Skeletal muscle tissue (tissue), 4 donors: ENCODE results near the gene NUP214. TPM values are rescaled to one million over a fixed set of nuclear protein-coding genes. Genes with fewer than 3 reads are reported as not detected.

Experiments
- H3K27ac ChIP-seq: one replicate; pipeline ENCODE4 v1.7.0; 2013; ENCODE audit warnings: mild to moderate bottlenecking, low read depth, low read length, inconsistent platforms
- H3K27me3 ChIP-seq, 3 donors: one replicate each; pipeline ENCODE4 v1.7.0; 2013; ENCODE audit warnings: low read length in 3 of 3; ENCODE audit not compliant: control insufficient read depth in 3 of 3, insufficient read depth in 3 of 3
- H3K36me3 ChIP-seq, 3 donors: one replicate each; pipeline ENCODE4 v1.7.0; 2013; ENCODE audit warnings: low read length in 3 of 3; ENCODE audit not compliant: control insufficient read depth in 3 of 3, insufficient read depth in 3 of 3
- H3K4me1 ChIP-seq, 3 donors: one replicate each; pipeline ENCODE4 v1.7.0; 2013; ENCODE audit warnings: low read length in 3 of 3, mild to moderate bottlenecking in 3 of 3; ENCODE audit not compliant: control insufficient read depth in 3 of 3, insufficient read depth in 3 of 3
- H3K4me3 ChIP-seq, 3 donors: one replicate each; pipeline ENCODE4 v1.7.0; 2013; ENCODE audit warnings: low read length in 3 of 3
- H3K9ac ChIP-seq, 3 donors: one replicate each; pipeline ENCODE4 v1.7.0; 2013; ENCODE audit warnings: low read length in 3 of 3, mild to moderate bottlenecking in 3 of 3, moderate library complexity in 2 of 3, low read depth in 1 of 3
- H3K9me3 ChIP-seq, 3 donors: one replicate each; pipeline ENCODE4 v1.7.0; 2013; ENCODE audit warnings: low read length in 3 of 3; ENCODE audit not compliant: control insufficient read depth in 3 of 3
- total RNA-seq: library from RNA; depleted of rRNA; stranded (reverse); fragments of >200 nt; gene quantifications from one replicate; pipeline ENCODE4 v1.2.3, GENCODE V29; 2014
- donor health status: Osteomylitis.

Gene NUP214
- total RNA-seq, 1 donor from 2014 or later = 20.9 TPM

DNA sequence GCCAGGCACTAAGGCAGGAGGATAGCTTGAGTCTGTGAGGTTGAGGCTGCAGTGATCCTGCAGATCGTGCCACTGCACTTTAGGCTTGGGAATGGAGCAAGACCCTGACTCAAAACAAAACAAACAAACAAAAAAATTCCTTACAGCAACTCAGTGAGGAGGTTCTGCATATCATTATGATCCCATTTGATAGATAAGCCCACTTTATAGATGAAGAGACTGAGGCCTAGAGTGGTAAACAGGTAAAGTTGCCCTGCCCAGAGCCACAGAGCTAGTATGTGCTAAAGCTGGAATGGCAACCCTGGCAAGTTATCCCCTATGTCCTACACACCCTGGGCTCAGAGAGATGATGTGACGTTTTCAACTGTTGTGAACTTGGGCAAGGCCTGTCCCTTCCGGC lies 21.9 kb upstream of the NUP214 start:
- H3K9ac ChIP-seq = no peak overlapping the region
- H3K4me1 ChIP-seq = peaks cover 3 to 24% (median 7%) of the 10 kb centered on the region in 3 donors
- H3K27ac ChIP-seq = no peak overlapping the region

DNA sequence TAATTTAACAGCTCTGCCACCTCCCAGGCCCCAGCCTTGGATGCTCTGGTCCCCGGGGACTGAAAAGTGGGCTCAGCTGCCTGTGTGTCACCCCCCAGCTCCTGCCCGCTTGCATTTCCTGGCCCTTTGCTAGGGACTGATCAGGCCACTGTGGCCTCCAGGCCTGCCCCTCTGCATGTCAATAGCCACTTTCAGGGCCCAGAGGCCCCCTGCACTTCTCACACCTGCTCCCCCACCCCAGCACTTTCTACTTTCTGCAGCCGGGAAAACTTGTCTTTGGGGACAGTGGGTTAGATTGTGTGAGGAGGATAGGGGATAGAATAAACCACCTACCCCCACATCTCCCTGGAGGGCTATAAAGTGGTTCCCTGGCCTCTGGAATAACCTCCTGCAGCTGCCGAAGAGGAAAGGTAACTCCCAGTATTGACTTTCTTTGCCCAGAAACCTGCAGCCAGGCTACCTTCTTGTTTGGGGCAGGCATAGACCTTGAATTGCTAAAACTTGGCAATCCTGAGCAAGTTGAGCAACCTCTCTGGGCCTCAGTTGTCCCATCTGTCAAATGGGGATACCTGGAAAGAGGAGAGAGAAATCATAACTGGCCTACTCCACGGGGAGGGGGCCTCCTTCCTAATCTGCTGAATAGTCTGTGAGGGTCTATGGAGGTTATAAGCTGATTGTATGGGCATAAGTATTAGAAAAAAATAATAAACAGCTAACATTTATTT lies 21.2 kb upstream of the NUP214 start:
- Histone ChIP-seq H3K9me3 (no peaks in the 10 kb centered on the region), H3K36me3 (no peaks in the 10 kb centered on the region), H3K4me1 (peaks cover 3 to 21% (median 4%) of the 10 kb centered on the region in 3 donors), H3K27me3 (peaks cover 1 to 7% (median 4%) of the 10 kb centered on the region in 3 donors), H3K4me3 (no peak overlapping the region), H3K9ac (no peak overlapping the region), H3K27ac (no peak overlapping the region)

More for the DNA sequence above, 21.9 kb upstream of the NUP214 start:
- peaks cover 7 to 9% (median 8%) of the 10 kb centered on the region in 3 donors for H3K27me3 ChIP-seq
- no peak overlapping the region for H3K4me3 ChIP-seq
- H3K9me3 ChIP-seq = no peaks in the 10 kb centered on the region
- no peaks in the 10 kb centered on the region for H3K36me3 ChIP-seq

DNA sequence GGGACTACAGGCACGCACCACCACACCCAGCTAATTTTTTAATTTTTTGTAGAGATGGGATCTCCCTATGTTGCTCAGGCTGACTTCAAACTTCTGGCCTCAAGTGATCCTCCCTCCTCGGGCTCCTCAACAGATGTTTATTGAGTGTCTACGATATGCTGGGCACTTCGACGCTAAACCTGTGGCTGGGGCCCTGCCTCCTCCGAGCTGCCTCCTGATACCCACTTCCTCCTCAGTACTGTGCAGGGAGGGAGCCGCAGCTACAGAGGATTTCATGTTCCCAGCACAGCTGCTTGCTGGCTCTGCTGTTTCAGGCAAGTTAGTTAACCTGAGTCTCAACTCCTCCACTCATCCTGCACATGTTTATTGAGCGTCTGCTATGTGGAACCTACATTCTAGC lies 19.4 kb upstream of the NUP214 start:
- Histone ChIP-seq H3K9ac (no peak overlapping the region), H3K4me1 (peaks cover 3 to 18% (median 4%) of the 10 kb centered on the region in 3 donors), H3K36me3 (no peaks in the 10 kb centered on the region), H3K9me3 (no peaks in the 10 kb centered on the region), H3K27me3 (no peaks in the 10 kb centered on the region), H3K4me3 (no peak overlapping the region), H3K27ac (no peak overlapping the region)

DNA sequence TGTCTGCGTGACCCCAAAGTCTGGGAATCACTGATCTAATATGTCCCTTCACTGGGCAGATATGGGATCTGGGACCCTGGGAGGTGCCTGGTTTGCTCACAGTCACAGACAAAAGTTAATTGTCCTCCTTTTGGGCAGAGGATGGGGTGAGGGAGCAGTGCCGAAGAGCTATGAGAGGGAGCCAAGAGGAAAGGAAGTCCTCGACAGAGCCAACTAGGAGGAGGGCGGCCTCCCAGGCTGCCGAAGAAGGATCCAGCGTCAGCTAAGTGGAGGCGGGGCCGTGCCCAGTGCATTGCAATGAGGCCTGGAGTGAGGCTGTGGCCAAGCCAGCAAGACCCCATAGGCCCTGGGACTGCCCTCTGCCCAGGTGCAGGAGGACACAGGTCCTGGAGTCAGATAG lies 17.6 kb upstream of the NUP214 start:
- Histone ChIP-seq H3K4me3 (no peak overlapping the region), H3K4me1 (peaks cover 1 to 16% (median 4%) of the 10 kb centered on the region in 3 donors), H3K9me3 (no peaks in the 10 kb centered on the region), H3K9ac (no peak overlapping the region), H3K36me3 (no peaks in the 10 kb centered on the region), H3K27me3 (no peaks in the 10 kb centered on the region), H3K27ac (no peak overlapping the region)

DNA sequence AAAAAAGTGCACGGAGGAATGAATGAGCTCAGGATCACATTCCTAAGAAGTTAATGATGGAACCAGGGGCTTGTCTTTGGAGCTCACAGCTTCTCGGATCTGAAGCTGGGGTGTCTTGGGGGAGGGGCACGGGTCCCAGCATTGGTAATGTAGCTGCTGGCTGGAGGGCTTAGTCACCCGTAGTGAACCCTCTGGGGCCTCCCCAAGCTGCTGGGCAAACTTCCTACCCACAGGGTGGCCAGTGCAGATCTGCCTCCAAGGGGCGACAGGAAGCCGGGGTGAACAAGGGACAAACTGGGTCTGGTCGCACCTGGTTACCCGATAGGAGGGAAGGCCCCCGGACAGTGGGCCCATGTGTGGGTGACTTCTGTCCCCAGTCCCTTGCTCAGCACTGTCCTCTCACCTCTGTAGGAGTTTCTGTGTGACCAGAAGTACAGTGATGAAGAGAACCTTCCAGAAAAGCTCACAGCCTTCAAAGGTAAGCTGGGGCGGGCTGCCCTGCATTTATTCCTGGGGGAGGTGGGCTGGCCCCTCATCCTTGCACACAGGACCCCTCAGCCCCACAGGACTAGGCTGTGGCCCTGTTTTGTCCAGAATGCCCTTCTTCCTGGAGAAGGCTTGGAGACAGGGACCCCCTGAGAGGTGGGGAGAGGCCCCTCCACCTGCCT lies 14.1 kb upstream of the NUP214 start:
- Histone ChIP-seq H3K27me3 (no peaks in the 10 kb centered on the region), H3K9ac (no peak overlapping the region), H3K9me3 (no peaks in the 10 kb centered on the region), H3K36me3 (no peaks in the 10 kb centered on the region), H3K4me3 (no peak overlapping the region), H3K4me1 (peaks cover 0 to 11% (median 4%) of the 10 kb centered on the region in 3 donors), H3K27ac (no peak overlapping the region)

DNA sequence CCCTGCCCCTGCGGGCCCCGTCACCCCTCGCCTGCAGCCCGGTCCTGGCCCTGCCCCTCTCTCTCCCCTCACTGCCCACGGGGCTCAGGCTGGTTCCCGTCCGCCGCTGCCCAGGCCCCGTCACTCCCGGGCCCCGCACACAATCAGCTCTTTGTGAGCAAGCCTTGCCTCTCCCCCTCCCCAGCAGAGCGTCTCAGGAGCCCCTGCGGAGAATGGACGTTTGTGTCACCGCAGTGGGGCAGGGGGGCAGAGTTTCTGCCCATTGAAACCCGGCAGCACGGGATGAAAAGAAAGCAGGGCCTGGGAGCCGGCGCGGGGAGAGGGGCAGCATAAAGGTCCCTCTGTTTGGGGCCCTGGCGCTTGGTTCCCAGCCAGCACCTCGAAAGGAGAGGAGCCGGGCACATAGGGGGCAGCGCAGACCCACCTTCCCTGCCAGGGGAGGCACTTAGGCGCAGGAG lies 13.5 kb upstream of the NUP214 start:
- Histone ChIP-seq H3K27ac (no peak overlapping the region), H3K36me3 (no peaks in the 10 kb centered on the region), H3K9ac (no peak overlapping the region), H3K4me3 (no peak overlapping the region), H3K4me1 (peaks cover 0 to 11% (median 4%) of the 10 kb centered on the region in 3 donors), H3K27me3 (no peaks in the 10 kb centered on the region), H3K9me3 (no peaks in the 10 kb centered on the region)

DNA sequence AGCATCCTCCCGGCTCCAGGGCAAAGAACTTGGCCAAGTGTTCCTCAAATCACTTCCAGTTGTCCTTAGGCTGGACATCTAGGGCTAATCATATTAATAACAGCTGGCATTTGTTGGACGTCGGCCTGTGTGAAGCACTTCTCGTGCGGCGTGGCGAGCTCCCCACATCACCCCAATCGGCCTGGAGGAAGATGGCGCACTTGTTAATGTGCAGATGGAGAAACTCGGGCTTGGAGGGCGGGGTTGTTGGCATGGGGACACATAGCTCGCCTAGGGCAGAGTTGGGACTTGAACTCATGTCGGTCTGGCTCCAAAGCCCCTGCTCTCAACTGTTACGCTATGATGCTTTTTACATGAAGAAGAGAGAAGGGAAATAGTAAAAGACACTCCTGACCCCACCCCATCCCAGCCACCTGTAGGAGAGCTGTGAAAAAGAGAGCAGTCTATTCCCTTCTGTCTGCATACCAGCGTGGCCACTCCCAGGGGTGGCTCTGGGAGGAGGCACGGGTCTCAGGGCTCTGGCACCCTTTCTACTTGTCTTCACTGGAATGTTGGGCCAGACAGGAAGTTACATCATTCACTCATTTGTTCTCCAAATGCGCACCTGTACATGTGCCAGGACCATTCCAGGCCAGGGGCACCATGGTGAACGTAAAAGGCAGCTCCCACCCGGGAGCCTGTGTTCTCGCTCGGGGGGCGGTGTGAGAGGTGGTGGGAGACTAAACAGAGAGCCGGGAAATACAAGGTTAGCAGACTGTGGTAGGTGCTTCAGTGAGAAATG lies 12.8 kb upstream of the NUP214 start:
- Histone ChIP-seq H3K4me1 (peaks cover 0 to 8% (median 0%) of the 10 kb centered on the region in 3 donors), H3K36me3 (no peaks in the 10 kb centered on the region), H3K27me3 (no peaks in the 10 kb centered on the region), H3K9me3 (no peaks in the 10 kb centered on the region), H3K9ac (no peak overlapping the region), H3K4me3 (no peak overlapping the region), H3K27ac (no peak overlapping the region)

- Histone ChIP-seq H3K4me1 (peaks cover 0 to 9% (median 0%) of the 10 kb centered on the region in 3 donors), H3K36me3 (peaks cover 0 to under 1% (median 0%) of the 10 kb centered on the region in 3 donors), H3K4me3 (no peak overlapping the region), H3K9me3 (no peaks in the 10 kb centered on the region), H3K27me3 (no peaks in the 10 kb centered on the region), H3K27ac (no peak overlapping the region), H3K9ac (no peak overlapping the region)
These were observed 11.7 kb upstream of the NUP214 start for GRCh38 chr9:131113655-131114054.

- H3K27me3 ChIP-seq = no peaks in the 10 kb centered on the region
- H3K36me3 ChIP-seq = peaks cover 0 to 3% (median 0%) of the 10 kb centered on the region in 3 donors
- peaks cover 0 to 9% (median 0%) of the 10 kb centered on the region in 3 donors for H3K4me1 ChIP-seq
- no peaks in the 10 kb centered on the region for H3K9me3 ChIP-seq
- no peak overlapping the region for H3K9ac ChIP-seq
- no peak overlapping the region for H3K27ac ChIP-seq
- no peak overlapping the region for H3K4me3 ChIP-seq
These were observed 11.3 kb upstream of the NUP214 start for GRCh38 chr9:131114084-131114535.
